DMS 273 (cell line): ENCODE data around the gene EMSY.
"Not testable (repeated sequence)": the region's sequence is repeated elsewhere in the genome, so short reads cannot be mapped to it uniquely, and the experiment has no call there.

ENCODE experiments used
- DNase-seq: peaks from one replicate; lab custom pipeline; 2025; ENCODE audit not compliant: unreplicated experiment; lab: John Stamatoyannopoulos, UW

Gene EMSY

GRCh38 chr11:76444384-76445120, at the start of gene EMSY:
Gene EMSY, plus strand, starts transcription at chr11:76445018. Its CDS starts 1,921 bp downstream, at chr11:76446939.
- DNase-seq: peak; percentile 98

GRCh38 chr11:76395296-76395695, 49.5 kb upstream of the EMSY start:
- no peak for DNase-seq

- no peak for DNase-seq
These were observed 47.4 kb upstream of the EMSY start for GRCh38 chr11:76397383-76397782.

GRCh38 chr11:76400967-76401366, 43.9 kb upstream of the EMSY start:
- DNase-seq: no peak

- DNase-seq: not testable (repeated sequence)
These were observed 43.3 kb upstream of the EMSY start for GRCh38 chr11:76401484-76401883.

- DNase-seq: no peak
These were observed 38.5 kb upstream of the EMSY start for GRCh38 chr11:76406359-76406758.

- DNase-seq: no peak
These were observed 36.5 kb upstream of the EMSY start for GRCh38 chr11:76408171-76408965.

- no peak for DNase-seq
These were observed 33.9 kb upstream of the EMSY start for GRCh38 chr11:76410851-76411357.

- no peak for DNase-seq
These were observed 29.7 kb upstream of the EMSY start for GRCh38 chr11:76415073-76415472.

GRCh38 chr11:76419896-76420295, 24.9 kb upstream of the EMSY start:
- DNase-seq: peak; percentile 24

- no peak for DNase-seq
These were observed 20.4 kb upstream of the EMSY start for GRCh38 chr11:76424379-76424778.

GRCh38 chr11:76424891-76425290, 19.9 kb upstream of the EMSY start:
- DNase-seq: no peak

GRCh38 chr11:76426660-76427059, 18.2 kb upstream of the EMSY start:
- no peak for DNase-seq

- no peak for DNase-seq
These were observed 8.8 kb upstream of the EMSY start for GRCh38 chr11:76436020-76436419.

- peak; percentile 8 for DNase-seq
These were observed 1.4 kb upstream of the EMSY start for GRCh38 chr11:76443268-76443980.

- DNase-seq: no peak
These were observed 794 bp upstream of the EMSY start for GRCh38 chr11:76444065-76444383.

- DNase-seq: peak; percentile 85
These were observed 585 bp downstream of the EMSY start for GRCh38 chr11:76445121-76446084.

GRCh38 chr11:76448506-76448905, 3.7 kb downstream of the EMSY start:
- no peak for DNase-seq

GRCh38 chr11:76453248-76453647, 8.4 kb downstream of the EMSY start:
- no peak for DNase-seq

- DNase-seq: no peak
These were observed 10.5 kb downstream of the EMSY start for GRCh38 chr11:76455331-76455730.
